Measurements from ENCODE around the gene SAG.
"Not testable (repeated sequence)": the region's sequence is repeated elsewhere in the genome, so short reads cannot be mapped to it uniquely, and the experiment has no call there.

Gene SAG

DNA sequence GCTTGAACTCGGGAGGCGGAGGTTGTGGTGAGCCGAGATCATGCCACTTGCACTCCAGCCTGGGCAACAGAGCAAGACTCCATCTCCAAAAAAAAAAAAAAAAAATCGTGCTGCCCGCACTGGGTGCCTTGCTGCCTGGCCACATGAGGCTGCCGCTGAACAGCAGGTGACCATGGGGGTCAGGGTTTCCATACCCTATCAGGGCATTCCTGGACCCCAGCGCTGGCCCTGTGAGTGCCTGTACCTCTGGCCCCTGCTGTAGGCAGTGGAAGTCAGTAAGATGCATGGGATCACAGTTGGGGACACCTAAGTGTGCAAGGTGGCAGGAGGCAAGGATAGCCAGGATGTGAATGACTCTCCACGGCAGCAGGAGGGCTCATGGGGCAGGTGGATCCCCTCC lies 18.9 kb downstream of the SAG start:
- no peak for DNase-seq (ENCODE audit: extremely low spot score, insufficient read length, low read depth)
- no peak for FAIRE-seq

DNA sequence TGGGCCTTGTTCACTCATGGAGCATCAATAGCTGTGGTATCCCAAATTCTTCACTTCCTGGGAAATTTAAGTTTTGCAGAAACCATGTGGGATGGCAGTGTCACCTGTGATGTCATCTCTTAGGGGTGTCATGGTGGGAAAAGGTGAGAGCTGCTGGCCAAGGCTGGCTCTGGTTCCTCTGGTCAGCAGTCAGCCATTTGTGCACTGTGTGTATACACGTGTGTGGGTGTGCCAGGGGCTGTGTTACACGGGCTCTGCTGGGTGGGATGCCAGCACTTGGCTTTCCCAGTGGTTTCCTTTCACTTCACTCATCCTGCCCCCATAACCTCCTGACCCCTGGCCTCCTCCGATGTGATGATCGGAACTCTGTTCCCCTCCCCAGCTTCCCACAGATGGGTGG lies 21.3 kb downstream of the SAG start:
- FAIRE-seq = no peak
- no peak for DNase-seq (ENCODE audit: extremely low spot score, insufficient read length, low read depth)

DNA sequence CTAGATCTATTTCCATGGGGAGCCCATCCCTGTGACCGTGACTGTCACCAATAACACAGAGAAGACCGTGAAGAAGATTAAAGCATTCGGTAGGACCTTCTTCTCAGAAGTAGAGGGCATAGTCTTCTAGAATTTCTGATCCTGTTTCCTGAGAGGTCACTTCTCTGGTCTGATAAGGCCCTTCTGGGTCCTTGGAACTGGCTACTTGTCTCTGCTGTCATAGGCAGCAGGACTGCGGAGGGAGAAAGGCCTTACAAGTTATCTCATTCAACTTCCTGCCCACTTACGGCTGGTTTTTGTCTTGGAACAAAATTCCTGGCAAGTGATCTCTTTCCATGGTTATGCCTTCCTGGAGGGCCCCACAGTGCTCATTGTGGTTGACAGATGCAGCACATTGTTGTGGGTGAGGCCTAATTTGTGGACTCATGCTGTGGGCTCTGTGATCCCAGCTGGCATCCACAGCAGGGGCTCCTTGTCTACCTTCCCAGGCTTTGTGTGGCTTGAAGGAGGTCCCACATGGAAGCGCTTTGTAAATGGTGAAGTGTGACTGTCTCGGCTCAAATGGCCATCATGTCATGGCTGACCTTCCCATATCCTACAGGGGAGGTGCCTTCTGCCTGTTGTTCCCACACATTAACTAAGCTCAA lies 22.0 kb downstream of the SAG start:
- no peak for DNase-seq (ENCODE audit: extremely low spot score, insufficient read length, low read depth)
- FAIRE-seq = no peak

DNA sequence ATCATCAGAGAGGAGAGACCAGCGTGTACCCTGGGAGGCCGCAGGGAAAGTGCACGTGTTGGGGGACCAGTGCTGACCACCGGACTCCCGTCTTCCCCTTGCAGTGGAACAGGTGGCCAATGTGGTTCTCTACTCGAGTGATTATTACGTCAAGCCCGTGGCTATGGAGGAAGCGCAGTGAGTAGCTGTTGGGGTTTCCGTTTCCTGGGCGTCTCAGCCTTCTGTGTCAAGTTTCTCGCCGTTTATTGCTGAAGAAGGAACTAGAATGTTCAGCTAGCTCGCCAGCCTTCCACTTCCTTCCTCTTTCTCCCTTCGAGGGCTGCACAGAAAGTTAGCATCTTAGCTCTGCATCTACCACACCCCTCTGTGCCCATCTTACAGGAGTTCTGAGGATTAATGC lies 23.9 kb downstream of the SAG start:
- FAIRE-seq = peak; percentile 100
- peak; percentile 53 for DNase-seq (ENCODE audit: extremely low spot score, insufficient read length, low read depth)

DNA sequence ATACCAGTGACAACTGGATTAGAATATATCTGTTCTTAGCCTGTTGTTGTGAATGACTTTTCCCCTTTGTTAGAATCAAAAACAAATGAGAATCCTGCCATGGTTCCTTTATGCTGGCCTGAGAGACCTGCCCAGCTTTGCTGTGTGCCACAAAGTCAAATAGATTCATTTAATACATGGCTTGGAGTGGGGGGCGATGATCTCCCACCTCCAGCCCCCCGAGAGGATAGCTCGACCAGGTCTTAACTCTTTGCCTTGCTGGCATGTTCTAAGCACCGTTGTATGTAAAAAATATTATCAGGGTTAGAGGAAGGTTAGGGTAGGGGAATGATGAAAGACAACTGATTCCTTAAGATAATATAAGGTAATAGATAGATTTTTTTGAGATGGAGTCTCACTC lies 24.5 kb downstream of the SAG start:
- DNase-seq (ENCODE audit: extremely low spot score, insufficient read length, low read depth) = no peak

GRCh38 chr2:233334915-233335314 lies 27.3 kb downstream of the SAG start:
- FAIRE-seq = no peak

More for the DNA sequence above, 24.5 kb downstream of the SAG start:
- peak; percentile 29 for FAIRE-seq

DNA sequence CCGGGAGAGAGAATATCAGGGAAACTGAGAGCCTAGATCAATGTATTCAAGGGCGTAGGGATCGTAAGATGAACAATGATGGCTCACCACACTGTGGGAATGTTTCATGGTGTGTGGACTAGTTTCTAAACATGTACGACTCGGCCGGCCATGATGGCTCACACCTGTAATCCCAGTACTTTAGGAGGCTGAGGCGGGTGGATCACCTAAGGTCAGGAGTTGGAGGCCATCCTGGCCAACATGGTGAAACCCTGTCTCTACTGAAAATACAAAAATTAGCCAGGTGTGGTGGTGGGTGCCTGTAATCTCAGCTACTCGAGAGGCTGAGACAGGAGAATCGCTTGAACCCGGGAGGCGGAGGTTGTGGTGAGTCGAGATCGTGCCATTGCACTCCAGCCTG lies 28.5 kb downstream of the SAG start:
- not testable (repeated sequence) for FAIRE-seq; DNase-seq (ENCODE audit: extremely low spot score, insufficient read length, low read depth)

More at GRCh38 chr2:233334915-233335314, 27.3 kb downstream of the SAG start:
- DNase-seq (ENCODE audit: extremely low spot score, insufficient read length, low read depth) = no peak

- DNase-seq (ENCODE audit: extremely low spot score, insufficient read length, low read depth) (no peak), FAIRE-seq (no peak)
These were observed 28.9 kb downstream of the SAG start for GRCh38 chr2:233336541-233336940.

DNA sequence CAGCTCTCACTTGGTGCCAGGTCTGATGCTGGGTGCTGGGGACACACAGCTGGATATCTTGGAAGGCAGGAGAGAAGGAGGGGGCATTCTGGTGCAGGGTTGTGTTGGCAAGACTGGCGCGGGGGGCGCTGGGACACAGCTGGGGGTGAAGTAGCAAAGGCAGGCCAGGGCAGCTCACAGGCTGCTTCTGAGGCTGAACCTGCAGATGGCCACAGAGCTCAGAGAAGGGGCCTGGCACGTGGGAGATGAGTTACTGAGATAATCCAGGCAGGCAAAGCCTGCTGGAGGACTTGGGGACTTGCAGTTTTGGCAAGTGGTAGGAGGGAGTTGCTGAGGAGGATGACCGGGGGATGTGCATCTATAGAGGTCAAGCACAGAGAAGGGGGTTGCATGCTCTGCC lies 30.4 kb downstream of the SAG start:
- FAIRE-seq = no peak
- no peak for DNase-seq (ENCODE audit: extremely low spot score, insufficient read length, low read depth)

DNA sequence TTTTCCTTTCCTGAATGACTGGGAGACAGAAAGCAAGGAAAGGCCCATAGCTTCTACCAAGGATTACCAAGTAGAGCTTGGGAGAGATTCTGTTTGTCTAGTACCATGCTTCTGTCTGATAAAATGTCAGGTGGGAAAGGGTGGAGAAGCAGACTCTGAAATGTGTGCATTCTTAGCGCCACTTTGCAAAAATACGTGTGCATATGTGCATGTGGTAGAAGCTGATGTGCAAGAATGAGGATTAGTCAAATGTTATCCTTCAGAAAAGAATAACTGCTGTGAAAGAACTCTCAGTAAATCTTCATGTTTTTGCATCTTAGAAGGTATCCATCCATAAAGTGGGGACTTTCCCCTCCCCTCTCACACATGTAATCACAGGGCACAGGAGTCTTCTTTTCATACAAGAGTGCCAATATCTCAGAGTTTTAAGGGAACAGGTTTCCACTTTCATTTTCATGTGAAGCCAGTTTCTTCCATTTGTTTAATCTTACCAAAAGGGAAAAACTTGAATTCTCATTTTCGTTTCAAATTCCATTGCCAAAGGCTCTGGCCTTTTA lies 31.3 kb downstream of the SAG start:
- DNase-seq (ENCODE audit: extremely low spot score, insufficient read length, low read depth) = no peak
- FAIRE-seq = no peak

- no peak for DNase-seq (ENCODE audit: extremely low spot score, insufficient read length, low read depth)
- FAIRE-seq = no peak
These were observed 31.8 kb downstream of the SAG start for GRCh38 chr2:233339427-233339826.

- FAIRE-seq (no peak), DNase-seq (ENCODE audit: extremely low spot score, insufficient read length, low read depth) (no peak)
These were observed 33.7 kb downstream of the SAG start for GRCh38 chr2:233341296-233341695.

GRCh38 chr2:233342301-233342700 lies 34.7 kb downstream of the SAG start:
- FAIRE-seq (no peak), DNase-seq (ENCODE audit: extremely low spot score, insufficient read length, low read depth) (no peak)

- DNase-seq (ENCODE audit: extremely low spot score, insufficient read length, low read depth) (no peak), FAIRE-seq (no peak)
These were observed 35.6 kb downstream of the SAG start for GRCh38 chr2:233343171-233343705.

DNA sequence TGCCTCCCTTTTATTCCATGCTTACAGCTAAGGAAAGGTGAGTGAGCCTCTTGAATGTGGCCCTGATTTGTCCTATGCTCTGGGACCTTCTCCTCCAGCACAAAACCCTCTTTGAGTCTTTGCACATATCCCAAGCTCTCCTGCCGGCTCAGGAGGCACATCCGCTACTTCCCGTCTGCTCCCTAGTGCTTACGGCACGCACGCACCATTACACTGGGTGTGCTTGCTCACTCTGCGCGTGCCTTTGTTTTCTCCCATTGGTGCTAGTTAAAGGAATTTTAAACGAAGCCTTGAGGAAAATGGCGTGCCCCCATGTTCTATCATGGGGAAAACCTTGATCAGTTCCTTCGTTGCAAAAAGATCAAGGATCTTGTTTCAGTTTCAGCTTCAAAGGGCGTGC lies 38.8 kb downstream of the SAG start:
- DNase-seq (ENCODE audit: extremely low spot score, insufficient read length, low read depth) (no peak), FAIRE-seq (no peak)

GRCh38 chr2:233346930-233347329 lies 39.3 kb downstream of the SAG start:
- FAIRE-seq = no peak
- DNase-seq (ENCODE audit: extremely low spot score, insufficient read length, low read depth) = no peak

- no peak for DNase-seq (ENCODE audit: extremely low spot score, insufficient read length, low read depth)
- FAIRE-seq = peak; percentile 76
These were observed 41.7 kb downstream of the SAG start for GRCh38 chr2:233349005-233349998.

DNA sequence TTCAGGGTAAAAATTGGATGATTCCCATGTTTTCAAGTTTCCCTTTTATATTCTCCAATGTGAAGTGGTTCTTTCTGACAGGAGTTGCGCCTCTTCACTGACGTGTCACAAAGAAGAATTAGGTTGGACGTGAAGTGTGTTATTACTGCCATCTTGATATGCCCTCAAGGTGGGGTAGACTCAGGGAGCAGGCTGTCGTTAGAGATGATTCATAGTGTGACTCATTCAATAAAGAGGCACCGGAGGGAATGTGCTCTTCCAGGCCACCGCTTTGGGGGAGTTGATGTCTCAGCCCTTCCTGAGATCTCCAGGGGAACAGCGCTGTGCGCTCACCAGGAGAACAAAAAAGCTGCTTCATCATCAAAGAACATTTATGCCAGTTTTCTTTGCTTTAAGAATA lies 43.1 kb downstream of the SAG start:
- no peak for FAIRE-seq

GRCh38 chr2:233351423-233351822 lies 43.8 kb downstream of the SAG start:
- FAIRE-seq = no peak
- DNase-seq (ENCODE audit: extremely low spot score, insufficient read length, low read depth) = no peak

More for the DNA sequence above, 43.1 kb downstream of the SAG start:
- no peak for DNase-seq (ENCODE audit: extremely low spot score, insufficient read length, low read depth)

GRCh38 chr2:233352141-233352842 lies 44.7 kb downstream of the SAG start:
- DNase-seq (ENCODE audit: extremely low spot score, insufficient read length, low read depth) (no peak), FAIRE-seq (no peak)
